ENCODE measurements around the gene NFU1.

NFU1 gene

GRCh38 chr2:69386360-69386759 is 50.9 kb downstream of the NFU1 start:
- TF ChIP-seq, protein P1, sequence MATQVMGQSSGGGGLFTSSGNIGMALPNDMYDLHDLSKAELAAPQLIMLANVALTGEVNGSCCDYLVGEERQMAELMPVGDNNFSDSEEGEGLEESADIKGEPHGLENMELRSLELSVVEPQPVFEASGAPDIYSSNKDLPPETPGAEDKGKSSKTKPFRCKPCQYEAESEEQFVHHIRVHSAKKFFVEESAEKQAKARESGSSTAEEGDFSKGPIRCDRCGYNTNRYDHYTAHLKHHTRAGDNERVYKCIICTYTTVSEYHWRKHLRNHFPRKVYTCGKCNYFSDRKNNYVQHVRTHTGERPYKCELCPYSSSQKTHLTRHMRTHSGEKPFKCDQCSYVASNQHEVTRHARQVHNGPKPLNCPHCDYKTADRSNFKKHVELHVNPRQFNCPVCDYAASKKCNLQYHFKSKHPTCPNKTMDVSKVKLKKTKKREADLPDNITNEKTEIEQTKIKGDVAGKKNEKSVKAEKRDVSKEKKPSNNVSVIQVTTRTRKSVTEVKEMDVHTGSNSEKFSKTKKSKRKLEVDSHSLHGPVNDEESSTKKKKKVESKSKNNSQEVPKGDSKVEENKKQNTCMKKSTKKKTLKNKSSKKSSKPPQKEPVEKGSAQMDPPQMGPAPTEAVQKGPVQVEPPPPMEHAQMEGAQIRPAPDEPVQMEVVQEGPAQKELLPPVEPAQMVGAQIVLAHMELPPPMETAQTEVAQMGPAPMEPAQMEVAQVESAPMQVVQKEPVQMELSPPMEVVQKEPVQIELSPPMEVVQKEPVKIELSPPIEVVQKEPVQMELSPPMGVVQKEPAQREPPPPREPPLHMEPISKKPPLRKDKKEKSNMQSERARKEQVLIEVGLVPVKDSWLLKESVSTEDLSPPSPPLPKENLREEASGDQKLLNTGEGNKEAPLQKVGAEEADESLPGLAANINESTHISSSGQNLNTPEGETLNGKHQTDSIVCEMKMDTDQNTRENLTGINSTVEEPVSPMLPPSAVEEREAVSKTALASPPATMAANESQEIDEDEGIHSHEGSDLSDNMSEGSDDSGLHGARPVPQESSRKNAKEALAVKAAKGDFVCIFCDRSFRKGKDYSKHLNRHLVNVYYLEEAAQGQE (IDR thresholded peaks at IDR 0.05; ENCODE audit: insufficient read depth in 1 of 2, low read depth in 2 of 2, low read length in 2 of 2) = no peak
- TF ChIP-seq POLR2AphosphoS5 (IDR thresholded peaks at IDR 0.05; ENCODE audit: low read depth, low read length) (no peak), TAF1 (IDR thresholded peaks at IDR 0.05; ENCODE audit: borderline replicate concordance, insufficient read depth, low read length) (no peak), FOXP2 (optimal IDR thresholded peaks at IDR 0.05; ENCODE audit: borderline replicate concordance, extremely low read depth, extremely low read length, insufficient read depth) (no peak), SIN3A (IDR thresholded peaks at IDR 0.05; ENCODE audit: borderline replicate concordance, insufficient read depth, low read length) (no peak)

- no peak for TF ChIP-seq POLR2AphosphoS5 (IDR thresholded peaks at IDR 0.05; ENCODE audit: low read depth, low read length)
- TF ChIP-seq, protein P1 (IDR thresholded peaks at IDR 0.05; ENCODE audit: insufficient read depth in 1 of 2, low read depth in 2 of 2, low read length in 2 of 2) = no peak
- TF ChIP-seq FOXP2 (optimal IDR thresholded peaks at IDR 0.05; ENCODE audit: borderline replicate concordance, extremely low read depth, extremely low read length, insufficient read depth) = no peak
- no peak for TF ChIP-seq SIN3A (IDR thresholded peaks at IDR 0.05; ENCODE audit: borderline replicate concordance, insufficient read depth, low read length)
- no peak for TF ChIP-seq TAF1 (IDR thresholded peaks at IDR 0.05; ENCODE audit: borderline replicate concordance, insufficient read depth, low read length)
Observed at GRCh38 chr2:69385443-69386151, 51.6 kb downstream of the NFU1 start.

- TF ChIP-seq FOXP2 (optimal IDR thresholded peaks at IDR 0.05; ENCODE audit: borderline replicate concordance, extremely low read depth, extremely low read length, insufficient read depth) (no peak), POLR2AphosphoS5 (IDR thresholded peaks at IDR 0.05; ENCODE audit: low read depth, low read length) (no peak), SIN3A (IDR thresholded peaks at IDR 0.05; ENCODE audit: borderline replicate concordance, insufficient read depth, low read length) (no peak), TAF1 (IDR thresholded peaks at IDR 0.05; ENCODE audit: borderline replicate concordance, insufficient read depth, low read length) (no peak)
- TF ChIP-seq, protein P1 (IDR thresholded peaks at IDR 0.05; ENCODE audit: insufficient read depth in 1 of 2, low read depth in 2 of 2, low read length in 2 of 2) = no peak
Observed at GRCh38 chr2:69384618-69385081, 52.6 kb downstream of the NFU1 start.

DNA sequence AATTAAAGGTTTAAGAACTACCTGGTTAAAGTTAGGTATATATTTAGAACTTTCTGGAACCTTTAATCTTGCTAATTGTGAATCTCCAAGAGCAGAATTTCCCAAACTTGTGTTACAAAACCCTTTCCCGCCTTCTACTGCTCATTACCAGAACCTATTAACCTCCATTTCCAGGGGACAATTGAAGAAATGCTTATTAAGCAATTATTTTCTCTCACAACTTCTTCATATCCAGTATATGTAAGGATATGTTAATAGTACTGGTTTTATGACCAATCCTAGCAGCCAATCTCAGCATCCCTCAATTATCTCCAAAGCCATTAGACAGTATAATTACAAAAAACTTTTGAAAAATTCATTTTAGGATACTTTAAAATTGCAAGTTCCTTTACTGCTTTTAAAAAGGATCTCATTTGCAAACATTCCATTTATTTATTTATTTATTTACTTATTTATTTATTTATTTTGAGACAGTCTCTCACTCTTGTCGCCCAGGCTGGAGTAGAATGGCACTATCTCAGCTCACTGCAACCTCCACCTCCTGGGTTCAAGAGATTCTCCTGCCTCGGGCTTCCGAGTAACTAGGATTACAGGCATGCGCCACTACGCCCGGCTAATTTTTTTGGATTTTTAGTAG is 53.9 kb downstream of the NFU1 start:
- TF ChIP-seq, protein P1 (IDR thresholded peaks at IDR 0.05; ENCODE audit: insufficient read depth in 1 of 2, low read depth in 2 of 2, low read length in 2 of 2) = no peak
- no peak for TF ChIP-seq SIN3A (IDR thresholded peaks at IDR 0.05; ENCODE audit: borderline replicate concordance, insufficient read depth, low read length)
- TF ChIP-seq FOXP2 (optimal IDR thresholded peaks at IDR 0.05; ENCODE audit: borderline replicate concordance, extremely low read depth, extremely low read length, insufficient read depth) = no peak
- no peak for TF ChIP-seq TAF1 (IDR thresholded peaks at IDR 0.05; ENCODE audit: borderline replicate concordance, insufficient read depth, low read length)
- TF ChIP-seq POLR2AphosphoS5 (IDR thresholded peaks at IDR 0.05; ENCODE audit: low read depth, low read length) = no peak

Measured in PFSK-1 (cell line).